Activated T-cell treated with anti-CD3 and anti-CD28 coated beads, Interleukin-2, amount 50 U/mL, for 24 hours (primary cell): ENCODE results near the gene NAP1L4.

ENCODE experiments used
- DNase-seq: peaks from one replicate; pipeline ENCODE4 v3.0.0-alpha.2; 2020
- H3K27ac Mint-ChIP-seq: 2 replicates; pipeline ENCODE4 v1.8.0; 2020; ENCODE audit warnings: mild to moderate bottlenecking, mixed read lengths
- H3K27me3 Mint-ChIP-seq: 2 replicates; pipeline ENCODE4 v1.8.0; 2020; ENCODE audit warnings: mixed read lengths
- H3K36me3 Mint-ChIP-seq: 2 replicates; pipeline ENCODE4 v1.8.0; 2020; ENCODE audit warnings: low read depth, mixed read lengths
- H3K4me1 Mint-ChIP-seq: 2 replicates; pipeline ENCODE4 v1.8.0; 2020; ENCODE audit warnings: low read depth, mixed read lengths
- H3K4me3 Mint-ChIP-seq: 2 replicates; pipeline ENCODE4 v1.8.0; 2020; ENCODE audit warnings: mild to moderate bottlenecking, moderate library complexity, mixed read lengths
- H3K9me3 Mint-ChIP-seq: 2 replicates; pipeline ENCODE4 v1.8.0; 2020; ENCODE audit warnings: mixed read lengths

Gene NAP1L4

DNA sequence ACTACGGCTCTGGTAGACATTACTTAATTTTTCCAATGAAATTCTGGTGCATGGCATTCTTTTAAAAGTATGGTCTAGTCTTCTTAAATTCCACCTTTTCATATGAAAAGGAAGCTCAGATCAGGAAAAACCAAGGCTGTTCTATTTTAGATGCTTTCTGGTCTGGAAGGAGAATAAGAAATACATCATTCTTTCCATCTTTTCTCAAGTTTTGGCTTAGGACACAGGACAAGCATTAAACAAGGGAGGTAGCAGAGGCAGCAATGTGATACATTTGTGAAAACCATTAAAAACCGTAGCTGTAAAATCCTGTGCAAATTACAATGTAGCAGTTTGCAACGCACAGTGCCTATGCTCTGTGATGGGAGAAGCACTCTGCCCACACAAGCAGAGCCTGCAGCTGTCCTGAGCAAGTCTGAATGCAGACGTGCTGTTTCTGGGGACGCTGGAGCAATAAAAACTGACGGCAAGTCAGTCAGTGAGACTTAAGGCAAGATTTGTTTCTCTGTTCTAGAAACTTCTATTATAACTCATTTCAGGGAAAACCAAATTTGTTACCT lies 23.7 kb downstream of the NAP1L4 start:
- peak overlapping the region; percentile 53 for H3K27ac Mint-ChIP-seq
- peaks cover 99% of the 10 kb centered on the region for H3K36me3 Mint-ChIP-seq
- H3K9me3 Mint-ChIP-seq: no peaks in the 10 kb centered on the region
- H3K27me3 Mint-ChIP-seq: no peaks in the 10 kb centered on the region
- peaks cover 25% of the 10 kb centered on the region for H3K4me1 Mint-ChIP-seq
- H3K4me3 Mint-ChIP-seq: no peak overlapping the region
- DNase-seq: no peak

DNA sequence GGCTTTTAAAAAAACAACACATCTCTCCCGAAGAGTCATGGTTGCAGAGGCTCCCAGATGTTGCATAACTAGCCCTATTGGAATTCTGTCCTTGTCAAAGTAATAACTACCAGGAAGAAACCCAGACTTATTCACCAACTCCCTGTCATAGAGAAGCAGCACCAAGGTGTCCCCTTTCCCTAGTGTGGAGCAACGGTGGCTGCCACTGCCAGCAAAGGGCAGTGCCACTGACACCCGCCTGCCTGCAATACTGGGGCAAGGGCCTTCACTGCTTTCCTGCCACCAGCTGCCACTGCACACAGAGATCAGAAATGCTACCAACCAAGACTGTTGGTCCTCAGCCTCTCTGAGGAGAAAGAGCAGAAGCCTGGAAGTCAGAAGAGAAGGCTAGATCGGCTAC lies 27.3 kb downstream of the NAP1L4 start:
- Mint-ChIP-seq H3K4me1 (peaks cover 39% of the 10 kb centered on the region), H3K27ac (peak overlapping the region; percentile 5), H3K27me3 (no peaks in the 10 kb centered on the region), H3K36me3 (peaks cover 99% of the 10 kb centered on the region), H3K9me3 (no peaks in the 10 kb centered on the region), H3K4me3 (no peak overlapping the region)
- DNase-seq: no peak

DNA sequence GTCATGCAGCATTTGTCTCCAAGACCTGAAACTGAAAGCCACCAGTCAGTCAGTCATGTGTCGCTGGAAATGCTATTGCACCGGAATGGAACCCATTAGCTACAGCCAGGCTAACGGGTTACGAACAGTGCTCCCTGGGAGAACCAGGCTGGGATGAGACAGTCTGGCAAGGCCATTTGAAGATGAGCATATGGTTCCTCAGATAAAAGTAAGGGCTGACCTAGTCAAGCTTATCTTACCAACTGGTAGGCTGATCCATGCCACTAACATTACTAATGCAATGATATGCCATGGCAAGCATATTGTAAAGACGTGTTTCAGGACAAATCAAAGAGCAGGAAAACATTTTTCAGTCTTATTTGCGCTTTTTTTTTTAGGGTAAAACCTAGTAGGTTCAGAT lies 28.4 kb downstream of the NAP1L4 start:
- no peak for DNase-seq
- peaks cover 99% of the 10 kb centered on the region for H3K36me3 Mint-ChIP-seq
- no peak overlapping the region for H3K4me3 Mint-ChIP-seq
- H3K4me1 Mint-ChIP-seq: peaks cover 39% of the 10 kb centered on the region
- H3K27ac Mint-ChIP-seq: peak overlapping the region; percentile 69
- no peaks in the 10 kb centered on the region for H3K9me3 Mint-ChIP-seq
- H3K27me3 Mint-ChIP-seq: no peaks in the 10 kb centered on the region

DNA sequence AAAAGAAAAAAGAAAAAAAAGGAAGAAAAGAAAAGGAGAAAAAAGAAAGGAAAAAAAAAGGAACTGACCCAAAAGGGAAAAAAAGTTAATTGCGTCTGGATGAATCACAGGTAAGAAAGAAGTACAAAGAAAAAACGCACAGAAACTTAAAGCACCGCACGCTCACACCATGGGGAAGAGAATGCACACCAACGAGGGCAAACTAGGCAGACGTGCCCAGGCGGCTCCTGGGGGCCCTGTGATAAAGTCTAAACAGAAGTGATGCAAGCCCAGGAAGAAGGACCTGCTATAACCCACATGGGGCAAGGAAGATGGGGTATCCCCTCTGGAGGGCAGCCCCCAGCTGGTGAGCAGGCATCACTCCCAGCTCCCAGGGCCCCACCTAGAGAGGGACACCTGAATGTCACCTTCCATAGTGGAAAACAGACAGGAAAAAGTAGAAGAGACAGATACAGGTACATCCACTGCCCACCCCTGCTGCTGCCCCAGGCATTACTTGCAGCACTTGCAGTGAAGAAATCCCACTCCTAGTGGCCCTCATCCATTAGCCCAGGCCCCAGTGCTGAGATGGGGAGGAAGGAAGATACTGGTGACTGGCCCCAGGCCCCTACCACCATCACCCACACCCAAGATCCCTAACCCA lies 28.9 kb downstream of the NAP1L4 start:
- H3K27ac Mint-ChIP-seq: peak overlapping the region; percentile 69
- no peaks in the 10 kb centered on the region for H3K9me3 Mint-ChIP-seq
- no peak overlapping the region for H3K4me3 Mint-ChIP-seq
- no peak for DNase-seq
- peaks cover 99% of the 10 kb centered on the region for H3K36me3 Mint-ChIP-seq
- H3K27me3 Mint-ChIP-seq: no peaks in the 10 kb centered on the region
- peaks cover 37% of the 10 kb centered on the region for H3K4me1 Mint-ChIP-seq

DNA sequence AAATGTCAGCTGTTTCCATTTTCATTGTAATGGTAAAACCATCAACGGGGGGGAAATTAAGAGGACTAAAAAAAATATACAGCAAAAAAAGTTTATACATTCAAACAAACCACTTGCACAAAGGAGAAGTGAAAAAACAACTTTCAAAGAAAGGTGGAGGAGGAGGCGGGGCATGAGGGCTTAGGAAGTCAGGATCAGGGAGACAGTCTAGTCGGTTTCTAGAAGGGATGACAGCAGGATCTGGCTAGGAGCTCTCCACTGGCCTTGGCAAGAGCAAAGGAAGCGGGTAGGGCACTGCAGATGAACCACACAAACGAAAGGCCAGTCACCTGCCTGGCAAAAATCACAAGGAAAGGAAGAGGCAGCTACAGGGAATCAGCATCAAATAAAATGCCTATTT lies 31.0 kb downstream of the NAP1L4 start:
- Mint-ChIP-seq H3K9me3 (no peaks in the 10 kb centered on the region), H3K4me3 (no peak overlapping the region), H3K4me1 (peaks cover 25% of the 10 kb centered on the region), H3K27ac (peak overlapping the region; percentile 63), H3K27me3 (no peaks in the 10 kb centered on the region), H3K36me3 (peaks cover 100% of the 10 kb centered on the region)
- DNase-seq: no peak

DNA sequence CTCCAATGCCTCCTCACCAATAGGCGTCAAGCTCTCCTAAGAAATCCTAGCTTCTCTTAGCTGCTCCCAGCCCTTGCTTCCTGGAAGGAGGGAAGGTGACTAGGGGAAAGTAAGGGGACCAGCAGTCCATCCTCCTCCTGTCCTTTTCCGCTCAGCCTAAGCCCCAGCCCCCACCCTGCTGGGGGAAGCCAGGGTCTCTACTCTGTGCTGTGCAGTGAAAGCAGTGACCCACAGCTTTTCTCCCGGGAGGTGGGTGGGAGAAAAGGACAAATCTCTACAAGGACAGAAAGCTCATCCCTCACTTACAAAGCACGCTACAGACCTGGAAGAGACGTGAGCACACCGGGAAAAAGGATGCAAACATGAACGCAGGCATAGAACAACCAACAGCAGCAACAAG lies 32.0 kb downstream of the NAP1L4 start:
- Mint-ChIP-seq H3K9me3 (no peaks in the 10 kb centered on the region), H3K4me3 (no peak overlapping the region)

DNA sequence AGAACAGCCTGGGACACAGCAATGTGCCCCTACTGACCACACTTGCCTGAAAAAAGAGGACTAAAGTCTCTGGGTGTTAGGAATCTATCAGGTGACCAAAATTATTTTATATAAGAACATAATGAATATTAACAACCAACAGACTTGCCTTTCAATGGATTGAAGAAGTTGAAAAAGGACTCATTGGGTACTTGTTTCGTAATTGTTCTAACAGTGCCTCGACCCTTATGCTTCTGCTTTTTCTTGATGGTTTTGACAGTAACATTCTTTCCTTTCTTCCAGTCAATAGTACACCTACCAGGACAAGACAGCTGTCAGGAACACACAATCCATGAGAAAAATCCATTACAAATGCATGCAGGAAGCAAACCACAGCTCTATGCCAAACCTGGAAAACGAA lies 33.9 kb downstream of the NAP1L4 start:
- no peaks in the 10 kb centered on the region for H3K27me3 Mint-ChIP-seq
- H3K9me3 Mint-ChIP-seq: no peaks in the 10 kb centered on the region
- no peak for DNase-seq
- H3K4me3 Mint-ChIP-seq: no peak overlapping the region
- H3K36me3 Mint-ChIP-seq: peaks cover 100% of the 10 kb centered on the region
- no peak overlapping the region for H3K27ac Mint-ChIP-seq
- H3K4me1 Mint-ChIP-seq: peaks cover 30% of the 10 kb centered on the region

More for the DNA sequence above, 32.0 kb downstream of the NAP1L4 start:
- H3K27ac Mint-ChIP-seq: no peak overlapping the region
- H3K36me3 Mint-ChIP-seq: peaks cover 100% of the 10 kb centered on the region
- H3K4me1 Mint-ChIP-seq: peaks cover 29% of the 10 kb centered on the region
- no peak for DNase-seq
- H3K27me3 Mint-ChIP-seq: no peaks in the 10 kb centered on the region

DNA sequence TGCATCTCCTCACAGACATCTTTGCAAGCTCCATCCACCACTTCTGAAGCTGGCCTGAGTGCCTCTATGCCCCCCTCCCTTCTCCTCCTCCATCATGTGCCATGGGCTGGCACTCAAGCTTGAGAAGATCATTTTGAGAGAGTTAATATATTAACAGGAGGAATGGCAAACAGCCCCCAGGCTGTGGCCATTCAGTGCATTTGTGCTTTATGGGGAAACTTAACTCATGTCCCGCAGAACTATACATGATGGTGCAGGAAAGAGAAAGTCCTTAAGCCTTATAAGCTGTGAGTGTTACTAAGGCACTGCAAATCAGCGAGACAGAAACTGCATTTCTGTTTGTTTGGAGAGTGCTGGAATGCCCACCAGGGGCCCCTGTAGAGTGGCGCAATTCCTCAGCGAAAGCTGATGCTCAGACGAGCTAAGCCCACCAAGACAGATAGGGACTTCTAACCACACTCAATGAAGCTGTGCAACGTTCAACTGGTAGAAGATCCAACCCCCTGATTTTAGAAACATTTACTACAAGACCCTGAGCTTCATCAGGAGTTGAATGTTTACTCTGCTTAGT lies 36.1 kb downstream of the NAP1L4 start:
- Mint-ChIP-seq H3K27me3 (no peaks in the 10 kb centered on the region), H3K4me3 (no peak overlapping the region), H3K27ac (peak overlapping the region; percentile 41), H3K9me3 (no peaks in the 10 kb centered on the region), H3K4me1 (peaks cover 37% of the 10 kb centered on the region), H3K36me3 (peaks cover 100% of the 10 kb centered on the region)
- no peak for DNase-seq

DNA sequence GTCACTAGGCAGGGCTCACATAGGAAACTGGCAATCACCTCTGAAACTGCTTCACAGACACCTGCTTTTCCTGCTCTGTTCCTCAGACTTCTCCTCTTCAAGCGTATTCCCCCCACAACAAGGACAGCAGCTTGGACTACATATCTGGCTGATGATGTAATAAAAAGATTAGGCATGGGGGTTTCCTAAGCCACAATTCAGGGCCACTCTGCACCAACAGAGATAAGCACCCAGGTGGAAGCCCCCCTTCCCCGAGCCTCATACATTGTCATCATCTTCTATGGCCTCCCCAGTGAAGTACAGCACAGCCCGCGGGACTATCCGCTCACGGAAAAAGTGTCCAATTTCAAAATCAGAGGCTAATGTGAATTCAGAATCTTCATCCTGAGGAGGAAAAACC lies 37.9 kb downstream of the NAP1L4 start:
- H3K4me3 Mint-ChIP-seq: no peak overlapping the region
- H3K36me3 Mint-ChIP-seq: peaks cover 100% of the 10 kb centered on the region
- H3K27ac Mint-ChIP-seq: peak overlapping the region; percentile 73

DNA sequence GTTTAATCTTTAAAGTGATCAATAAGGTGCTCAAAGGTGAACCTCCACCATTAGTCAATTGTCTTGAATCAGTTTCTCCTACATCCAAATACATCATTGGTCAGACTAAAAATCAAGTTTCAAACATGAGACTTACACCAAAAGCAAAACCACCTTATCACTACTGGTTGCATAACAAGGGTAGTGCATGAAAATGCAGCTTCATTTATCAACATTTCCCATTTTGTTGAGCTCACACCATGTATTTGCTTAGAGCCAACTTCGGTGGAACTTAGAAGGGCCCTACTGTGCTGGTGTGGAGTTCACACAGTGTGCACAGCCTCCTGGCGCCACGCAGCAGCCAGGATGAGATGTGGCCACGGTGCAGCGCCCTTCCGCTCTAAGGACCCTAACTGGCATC lies 39.8 kb downstream of the NAP1L4 start:
- Mint-ChIP-seq H3K27ac (peak overlapping the region; percentile 71), H3K9me3 (no peaks in the 10 kb centered on the region)

More for the DNA sequence above, 37.9 kb downstream of the NAP1L4 start:
- Mint-ChIP-seq H3K9me3 (no peaks in the 10 kb centered on the region), H3K27me3 (no peaks in the 10 kb centered on the region), H3K4me1 (peaks cover 44% of the 10 kb centered on the region)
- no peak for DNase-seq

DNA sequence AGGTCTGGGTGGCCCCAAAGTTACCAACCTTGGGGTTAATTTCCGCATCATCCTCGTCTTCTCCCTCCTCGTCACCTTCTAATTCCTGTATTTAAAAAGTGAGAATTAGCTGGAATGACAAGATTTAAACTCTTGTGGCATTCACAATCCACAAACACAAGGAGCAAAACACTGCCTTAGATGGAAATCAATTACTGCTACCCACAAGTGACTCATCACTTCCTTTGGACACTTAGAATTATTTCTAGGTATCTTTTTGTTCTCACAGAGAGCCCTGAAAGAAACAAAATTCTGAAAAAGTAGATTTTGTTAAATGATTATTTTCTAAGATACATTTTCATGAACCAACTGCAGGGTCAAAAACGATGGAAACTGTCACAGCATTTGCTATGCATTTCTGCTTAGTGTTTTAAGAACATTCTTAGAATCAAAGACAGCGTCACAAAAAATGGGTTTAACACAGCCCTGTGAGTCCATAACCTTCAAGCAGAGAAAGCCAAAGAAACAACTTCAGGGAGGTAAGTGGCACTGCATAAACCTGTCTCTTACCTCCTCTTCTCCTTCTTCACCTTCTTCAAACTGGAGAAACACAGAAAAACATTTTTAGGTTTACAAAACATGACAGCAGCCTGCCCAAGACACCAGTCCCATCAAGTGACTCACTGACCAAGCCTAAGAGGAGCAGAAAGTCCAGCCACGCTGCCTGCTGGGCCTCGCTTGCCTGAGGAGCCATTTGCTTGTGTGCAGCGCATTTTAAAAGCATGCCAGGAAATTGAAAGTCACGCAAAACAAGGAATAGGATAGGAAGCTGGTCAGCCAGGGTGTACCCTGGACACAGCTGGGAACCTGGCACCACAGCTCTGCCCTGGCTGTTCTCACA lies 40.7 kb downstream of the NAP1L4 start:
- no peaks in the 10 kb centered on the region for H3K9me3 Mint-ChIP-seq
- peaks cover 100% of the 10 kb centered on the region for H3K36me3 Mint-ChIP-seq
- DNase-seq: no peak
- no peak overlapping the region for H3K4me3 Mint-ChIP-seq
- H3K27ac Mint-ChIP-seq: peak overlapping the region; percentile 89
- H3K27me3 Mint-ChIP-seq: no peaks in the 10 kb centered on the region
- peaks cover 68% of the 10 kb centered on the region for H3K4me1 Mint-ChIP-seq

More for the DNA sequence above, 39.8 kb downstream of the NAP1L4 start:
- DNase-seq: no peak
- Mint-ChIP-seq H3K36me3 (peaks cover 100% of the 10 kb centered on the region), H3K4me3 (no peak overlapping the region), H3K4me1 (peaks cover 61% of the 10 kb centered on the region), H3K27me3 (no peaks in the 10 kb centered on the region)

DNA sequence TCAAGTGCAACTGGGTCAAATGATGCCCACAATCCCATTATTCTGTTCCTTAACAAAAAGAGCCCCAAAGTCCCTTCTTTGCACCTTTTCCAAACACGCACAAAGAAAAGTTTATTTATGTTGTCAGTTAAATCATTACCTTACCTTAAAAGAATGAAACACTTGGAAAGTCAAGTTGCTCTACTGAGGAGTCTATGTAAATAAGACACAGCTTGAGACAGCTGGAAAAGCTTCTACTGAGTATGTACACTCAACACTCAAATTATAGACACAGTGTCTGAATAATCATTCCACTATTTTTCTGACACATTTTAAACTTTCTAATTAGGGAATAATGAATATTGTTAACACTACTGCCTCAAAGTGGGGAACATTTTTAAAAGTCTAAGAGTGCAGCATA lies 41.3 kb downstream of the NAP1L4 start:
- peak overlapping the region; percentile 89 for H3K27ac Mint-ChIP-seq
- H3K9me3 Mint-ChIP-seq: no peaks in the 10 kb centered on the region
- no peak overlapping the region for H3K4me3 Mint-ChIP-seq
- peaks cover 73% of the 10 kb centered on the region for H3K4me1 Mint-ChIP-seq
- H3K36me3 Mint-ChIP-seq: peaks cover 100% of the 10 kb centered on the region
- H3K27me3 Mint-ChIP-seq: no peaks in the 10 kb centered on the region
- DNase-seq: no peak

DNA sequence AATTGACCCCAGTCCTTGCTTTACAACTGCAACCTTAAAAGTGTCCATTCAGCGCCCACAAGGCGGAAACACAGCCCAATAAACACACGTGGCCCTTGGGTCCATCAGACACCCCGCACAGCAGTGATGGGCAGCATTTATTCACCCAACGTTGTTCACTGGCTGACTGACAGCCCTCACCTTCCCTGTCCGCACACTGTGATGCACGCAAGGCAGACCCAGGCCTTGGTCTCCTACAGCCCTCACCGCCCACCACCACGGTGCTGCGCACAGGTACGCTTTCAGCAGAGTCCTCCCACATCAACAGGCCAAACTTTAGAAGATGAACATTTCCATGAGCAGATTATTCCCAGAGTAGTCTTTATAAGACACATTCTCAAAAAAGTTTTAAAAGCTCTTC lies 42.2 kb downstream of the NAP1L4 start:
- Mint-ChIP-seq H3K9me3 (no peaks in the 10 kb centered on the region), H3K27ac (peak overlapping the region; percentile 54), H3K4me1 (peaks cover 79% of the 10 kb centered on the region), H3K36me3 (peaks cover 100% of the 10 kb centered on the region), H3K27me3 (no peaks in the 10 kb centered on the region), H3K4me3 (no peak overlapping the region)
- no peak for DNase-seq

DNA sequence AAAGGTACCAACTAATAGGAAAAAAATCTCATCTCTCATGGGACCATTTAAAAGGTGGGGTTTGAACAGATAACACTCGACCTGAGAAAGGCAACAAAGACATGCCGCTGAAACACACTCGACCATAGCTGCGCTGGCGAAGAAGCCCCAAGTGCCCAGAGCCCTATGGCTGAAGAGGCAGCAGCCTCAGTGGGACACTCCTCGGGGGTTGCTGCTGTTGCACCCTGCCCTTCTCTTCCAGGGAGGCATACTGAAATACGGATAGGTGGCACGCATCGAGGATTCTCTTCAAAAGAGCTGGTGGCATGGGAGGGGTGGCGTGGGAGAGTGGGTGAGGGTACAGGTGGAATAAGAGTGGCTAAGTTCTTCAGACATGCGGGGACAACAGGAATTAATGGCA lies 44.4 kb downstream of the NAP1L4 start:
- H3K27me3 Mint-ChIP-seq: no peaks in the 10 kb centered on the region
- peaks cover 97% of the 10 kb centered on the region for H3K36me3 Mint-ChIP-seq
- no peaks in the 10 kb centered on the region for H3K9me3 Mint-ChIP-seq
- DNase-seq: no peak
- H3K4me1 Mint-ChIP-seq: peaks cover 83% of the 10 kb centered on the region
- H3K27ac Mint-ChIP-seq: peak overlapping the region; percentile 78
- H3K4me3 Mint-ChIP-seq: no peak overlapping the region
